HEK293 (cell line): Measurements from ENCODE around the gene SLC6A9.

Experiments used
- CTCF ChIA-PET: fragments of 350-600 bp; formaldehyde crosslinking; extraction: SDS; loops from one replicate; lab custom pipeline; 2021; ENCODE audit warnings: antibody characterized with exemption; lab: Yijun Ruan, JAX
- POLR2A ChIA-PET: fragments of 300-600 bp; formaldehyde crosslinking; extraction: SDS; loops from one replicate; lab custom pipeline; 2020; ENCODE audit warnings: antibody characterized with exemption, inconsistent platforms; lab: Yijun Ruan, JAX
- H3K27ac ChIP-seq: fragments of 200-500 bp; sonication (Bioruptor generic); 2 replicates; pipeline ENCODE4 v1.5.1; 2014; ENCODE audit warnings: low read depth, low read length, control low read depth, inconsistent platforms; ENCODE audit errors: extremely low read depth
- H3K36me3 ChIP-seq, 2 experiments: fragments of 200-500 bp in 1 of 2; sonication (Bioruptor generic) in 1 of 2; 1 replicate in 1 of 2; 2 replicates in 1 of 2; pipeline ENCODE4 v1.5.1; 2014 to 2017; ENCODE audit warnings: inconsistent platforms in 2 of 2, low read length in 2 of 2; ENCODE audit not compliant: control insufficient read depth in 2 of 2, insufficient read depth in 1 of 2
- H3K4me1 ChIP-seq: fragments of 200-500 bp; sonication (Bioruptor generic); 2 replicates; pipeline ENCODE4 v1.5.1; 2014; ENCODE audit warnings: mild to moderate bottlenecking, low read length, inconsistent platforms; ENCODE audit not compliant: control insufficient read depth, insufficient read depth
- H3K4me3 ChIP-seq: 2 replicates; pipeline ENCODE4 v1.5.1; 2011; ENCODE audit warnings: low read depth, mild to moderate bottlenecking, control low read depth, low read length, moderate library complexity
- H3K9me3 ChIP-seq: fragments of 200-500 bp; sonication (Bioruptor generic); 2 replicates; pipeline ENCODE4 v1.5.1; 2014; ENCODE audit warnings: low read depth, low read length, inconsistent platforms; ENCODE audit not compliant: control insufficient read depth, insufficient read depth
- ELK4 ChIP-seq: IDR thresholded peaks from 2 replicates; pipeline ENCODE4 v1.6.1; 2011; ENCODE audit warnings: mild to moderate bottlenecking, low read depth, low read length, borderline replicate concordance
- HOXC10 ChIP-seq: sonication (generic); formaldehyde crosslinking; IDR thresholded peaks from 2 replicates; pipeline ENCODE4 v1.8.1; 2023; ENCODE audit warnings: mild to moderate bottlenecking, missing genetic modification reagents
- ZBTB10 ChIP-seq: fragments of 450-650 bp; formaldehyde crosslinking; IDR thresholded peaks from 2 replicates; pipeline ENCODE4 v1.5.1; 2016; ENCODE audit warnings: missing biosample characterization, missing genetic modification characterization
- ZBTB49 ChIP-seq: fragments of 450-650 bp; formaldehyde crosslinking; IDR thresholded peaks from 2 replicates; pipeline ENCODE4 v1.5.1; 2016; ENCODE audit warnings: missing biosample characterization, missing genetic modification characterization, low read depth
- ZIC2 ChIP-seq: fragments of 450-650 bp; formaldehyde crosslinking; IDR thresholded peaks from 2 replicates; pipeline ENCODE4 v1.5.1; 2016; ENCODE audit warnings: missing biosample characterization, missing genetic modification characterization
- ZNF133 ChIP-seq: fragments of 450-650 bp; formaldehyde crosslinking; IDR thresholded peaks from 2 replicates; pipeline ENCODE4 v1.5.1; 2016; ENCODE audit warnings: missing biosample characterization, missing genetic modification characterization
- ZNF155 ChIP-seq: fragments of 450-650 bp; formaldehyde crosslinking; IDR thresholded peaks from 2 replicates; pipeline ENCODE4 v1.5.1; 2016; ENCODE audit warnings: missing biosample characterization, missing genetic modification characterization
- ZNF211 ChIP-seq: fragments of 450-650 bp; formaldehyde crosslinking; IDR thresholded peaks from 2 replicates; pipeline ENCODE4 v1.5.1; 2016; ENCODE audit warnings: low read depth, missing biosample characterization, missing genetic modification characterization
- ZNF214 ChIP-seq: fragments of 450-650 bp; formaldehyde crosslinking; IDR thresholded peaks from 2 replicates; pipeline ENCODE4 v1.5.1; 2017; ENCODE audit warnings: missing biosample characterization, mild to moderate bottlenecking, missing genetic modification characterization, borderline replicate concordance
- ZNF23 ChIP-seq: fragments of 450-650 bp; formaldehyde crosslinking; IDR thresholded peaks from 2 replicates; pipeline ENCODE4 v1.5.1; 2016; ENCODE audit warnings: missing biosample characterization, missing genetic modification characterization, borderline replicate concordance
- ZNF239 ChIP-seq: fragments of 450-650 bp; formaldehyde crosslinking; IDR thresholded peaks from 2 replicates; pipeline ENCODE4 v1.5.1; 2016; ENCODE audit warnings: missing biosample characterization, missing genetic modification characterization
- ZNF391 ChIP-seq: fragments of 450-650 bp; formaldehyde crosslinking; IDR thresholded peaks from 2 replicates; pipeline ENCODE4 v1.5.1; 2016; ENCODE audit warnings: low read depth, missing biosample characterization, missing genetic modification characterization, borderline replicate concordance
- ZNF433 ChIP-seq: fragments of 450-650 bp; formaldehyde crosslinking; IDR thresholded peaks from 2 replicates; pipeline ENCODE4 v1.5.1; 2016; ENCODE audit warnings: missing biosample characterization, missing genetic modification characterization, low read depth
- ZNF488 ChIP-seq: fragments of 450-650 bp; formaldehyde crosslinking; IDR thresholded peaks from 2 replicates; pipeline ENCODE4 v1.5.1; 2016; ENCODE audit warnings: missing biosample characterization, missing genetic modification characterization
- ZNF518A ChIP-seq: fragments of 450-650 bp; formaldehyde crosslinking; conservative IDR thresholded peaks from 2 replicates; pipeline ENCODE4 v1.5.1; 2016; ENCODE audit warnings: low read depth, missing biosample characterization, missing genetic modification characterization

Gene SLC6A9

GRCh38 chr1:44053394-44053793 lies 22.1 kb upstream of the SLC6A9 start:
- Histone ChIP-seq H3K9me3 (no peaks in the 10 kb centered on the region), H3K27ac (no peak overlapping the region), H3K4me3 (no peak overlapping the region), H3K36me3 (no peaks in the 10 kb centered on the region), H3K4me1 (no peaks in the 10 kb centered on the region)
- POLR2A ChIA-PET = no interaction called here
- no peak for TF ChIP-seq ZBTB10
- TF ChIP-seq ELK4 = no peak
- TF ChIP-seq ZNF433 (tag by site-specific recombination) = no peak
- no peak for TF ChIP-seq ZNF211 (tag by site-specific recombination)
- TF ChIP-seq ZBTB49 = no peak
- TF ChIP-seq ZNF391 (tag by site-specific recombination) = no peak
- TF ChIP-seq ZNF488 (tag by site-specific recombination) = no peak
- no peak for TF ChIP-seq ZNF214 (tag by site-specific recombination)
- no peak for TF ChIP-seq ZNF133
- no peak for TF ChIP-seq ZNF155 (tag by site-specific recombination)
- no peak for TF ChIP-seq ZNF518A (tag by site-specific recombination)
- TF ChIP-seq HOXC10 = no peak
- TF ChIP-seq ZIC2 (tag by site-specific recombination) = no peak
- TF ChIP-seq ZNF239 (tag by site-specific recombination) = no peak
- no peak for TF ChIP-seq ZNF23 (tag by site-specific recombination)
- TF ChIP-seq, all 188 proteins: peak for 0
- CTCF ChIA-PET = interaction anchor here (0.5 to 1.8 kb wide), 4 partner anchors 17 to 293 kb away, joined by 3 to 14 read pairs (median 4); no protein-coding TSS in a partner anchor
